Measurements from ENCODE around the gene ATP6V0B. TPM values are rescaled to one million over a fixed set of nuclear protein-coding genes. Genes with fewer than 3 reads are reported as not detected.

The ATP6V0B gene
- total and polyA plus RNA-seq, 4 donors = 69.5 to 277 (median 129) TPM

GRCh38 chr1:44002165-44002564 is 27.4 kb downstream of the ATP6V0B start:
- 86% methylated on average over 8 of the region's 8 CpGs for WGBS

GRCh38 chr1:44002606-44003157 is 27.9 kb downstream of the ATP6V0B start:
- whole genome bisulfite sequencing = 89% methylated on average over 14 of the region's 14 CpGs
- H3K9ac ChIP-seq (ENCODE audit: low read depth in 1 of 2, low read length in 2 of 2) = no peak overlapping the region
- TF ChIP-seq GABPA (IDR thresholded peaks at IDR 0.05 in 1 of 2, conservative IDR thresholded peaks at IDR 0.05 in 1 of 2) = no peak

More at GRCh38 chr1:44002165-44002564, 27.4 kb downstream of the ATP6V0B start:
- Histone ChIP-seq H3K27ac (ENCODE audit: low read depth in 1 of 2, low read length in 2 of 2) (no peak overlapping the region), H3K4me1 (ENCODE audit: control insufficient read depth in 4 of 4, insufficient read depth in 4 of 4, low read length in 3 of 4) (peaks cover 0 to 4% (median 1%) of the 10 kb centered on the region in 4 donors), H3K27me3 (ENCODE audit: control insufficient read depth in 4 of 4, insufficient read depth in 4 of 4, low read length in 3 of 4) (no peaks in the 10 kb centered on the region), H3K9me3 (ENCODE audit: control insufficient read depth in 4 of 4, low read length in 3 of 4) (no peaks in the 10 kb centered on the region), H3K9ac (ENCODE audit: low read depth in 1 of 2, low read length in 2 of 2) (no peak overlapping the region), H3K36me3 (ENCODE audit: control insufficient read depth in 4 of 4, insufficient read depth in 3 of 4, low read depth in 1 of 4, low read length in 3 of 4) (no peaks in the 10 kb centered on the region), H3K4me3 (ENCODE audit: low read depth in 1 of 3, low read length in 3 of 3) (no peak overlapping the region)
- no peak for DNase-seq (ENCODE audit: low spot score)
- TF ChIP-seq ATF3 (IDR thresholded peaks at IDR 0.05) (no peak), YY1 (IDR thresholded peaks at IDR 0.05) (no peak), SP1 (IDR thresholded peaks at IDR 0.05) (no peak), TAF1 (conservative IDR thresholded peaks at IDR 0.05) (no peak), HNF4G (IDR thresholded peaks at IDR 0.05) (no peak), JUND (IDR thresholded peaks at IDR 0.05) (no peak), FOXA1 (IDR thresholded peaks at IDR 0.05) (no peak), EGR1 (IDR thresholded peaks at IDR 0.05; ENCODE audit: low read depth in 2 of 2) (no peak), NR2F2 (IDR thresholded peaks at IDR 0.05) (no peak)

GRCh38 chr1:44008259-44008658 is 33.5 kb downstream of the ATP6V0B start:
- WGBS = 94% methylated on average over 12 of the region's 12 CpGs
- Histone ChIP-seq H3K4me1 (ENCODE audit: control insufficient read depth in 4 of 4, insufficient read depth in 4 of 4, low read length in 3 of 4) (peaks cover 0 to 4% (median 1%) of the 10 kb centered on the region in 4 donors), H3K4me3 (ENCODE audit: low read depth in 1 of 3, low read length in 3 of 3) (no peak overlapping the region), H3K9ac (ENCODE audit: low read depth in 1 of 2, low read length in 2 of 2) (no peak overlapping the region), H3K27ac (ENCODE audit: low read depth in 1 of 2, low read length in 2 of 2) (no peak overlapping the region), H3K27me3 (ENCODE audit: control insufficient read depth in 4 of 4, insufficient read depth in 4 of 4, low read length in 3 of 4) (no peaks in the 10 kb centered on the region), H3K9me3 (ENCODE audit: control insufficient read depth in 4 of 4, low read length in 3 of 4) (no peaks in the 10 kb centered on the region), H3K36me3 (ENCODE audit: control insufficient read depth in 4 of 4, insufficient read depth in 3 of 4, low read depth in 1 of 4, low read length in 3 of 4) (no peaks in the 10 kb centered on the region)
- TF ChIP-seq NR2F2 (IDR thresholded peaks at IDR 0.05) = no peak
- no peak for DNase-seq (ENCODE audit: low spot score)

More at GRCh38 chr1:44002606-44003157, 27.9 kb downstream of the ATP6V0B start:
- no peaks in the 10 kb centered on the region for H3K36me3 ChIP-seq (ENCODE audit: control insufficient read depth in 4 of 4, insufficient read depth in 3 of 4, low read depth in 1 of 4, low read length in 3 of 4)
- no peak for DNase-seq (ENCODE audit: low spot score)
- no peak overlapping the region for H3K27ac ChIP-seq (ENCODE audit: low read depth in 1 of 2, low read length in 2 of 2)
- no peaks in the 10 kb centered on the region for H3K9me3 ChIP-seq (ENCODE audit: control insufficient read depth in 4 of 4, low read length in 3 of 4)
- H3K4me3 ChIP-seq (ENCODE audit: low read depth in 1 of 3, low read length in 3 of 3) = no peak overlapping the region
- H3K27me3 ChIP-seq (ENCODE audit: control insufficient read depth in 4 of 4, insufficient read depth in 4 of 4, low read length in 3 of 4) = no peaks in the 10 kb centered on the region
- peaks cover 0 to 4% (median 1%) of the 10 kb centered on the region in 4 donors for H3K4me1 ChIP-seq (ENCODE audit: control insufficient read depth in 4 of 4, insufficient read depth in 4 of 4, low read length in 3 of 4)

GRCh38 chr1:44010935-44011471 is 36.2 kb downstream of the ATP6V0B start:
- TF ChIP-seq ATF3 (IDR thresholded peaks at IDR 0.05) (no peak), HNF4A (conservative IDR thresholded peaks at IDR 0.05) (no peak), EGR1 (IDR thresholded peaks at IDR 0.05; ENCODE audit: low read depth in 2 of 2) (no peak), TAF1 (conservative IDR thresholded peaks at IDR 0.05) (no peak), SP1 (IDR thresholded peaks at IDR 0.05) (no peak), CTCF (IDR thresholded peaks at IDR 0.05; ENCODE audit: low read depth, low read length, missing input control) (no peak), JUND (IDR thresholded peaks at IDR 0.05) (no peak), RAD21 (IDR thresholded peaks at IDR 0.05) (no peak), FOXA1 (IDR thresholded peaks at IDR 0.05) (no peak), GABPA (IDR thresholded peaks at IDR 0.05 in 1 of 2, conservative IDR thresholded peaks at IDR 0.05 in 1 of 2) (no peak), MAX (IDR thresholded peaks at IDR 0.05) (no peak), ZBTB33 (IDR thresholded peaks at IDR 0.05) (no peak), HNF4G (IDR thresholded peaks at IDR 0.05) (no peak), NR2F2 (IDR thresholded peaks at IDR 0.05) (no peak)
- Histone ChIP-seq H3K9ac (ENCODE audit: low read depth in 1 of 2, low read length in 2 of 2) (no peak overlapping the region), H3K36me3 (ENCODE audit: control insufficient read depth in 4 of 4, insufficient read depth in 3 of 4, low read depth in 1 of 4, low read length in 3 of 4) (no peaks in the 10 kb centered on the region), H3K4me3 (ENCODE audit: low read depth in 1 of 3, low read length in 3 of 3) (no peak overlapping the region), H3K27me3 (ENCODE audit: control insufficient read depth in 4 of 4, insufficient read depth in 4 of 4, low read length in 3 of 4) (no peaks in the 10 kb centered on the region), H3K27ac (ENCODE audit: low read depth in 1 of 2, low read length in 2 of 2) (no peak overlapping the region), H3K9me3 (ENCODE audit: control insufficient read depth in 4 of 4, low read length in 3 of 4) (no peaks in the 10 kb centered on the region), H3K4me1 (ENCODE audit: control insufficient read depth in 4 of 4, insufficient read depth in 4 of 4, low read length in 3 of 4) (peaks cover 0 to under 1% (median 0%) of the 10 kb centered on the region in 4 donors)
- DNase-seq (ENCODE audit: low spot score) = no peak
- 88% methylated on average over 11 of the region's 11 CpGs for WGBS

Data from liver (tissue), 9 donors.